Measurements from ENCODE around the gene LBR.

Gene LBR

DNA sequence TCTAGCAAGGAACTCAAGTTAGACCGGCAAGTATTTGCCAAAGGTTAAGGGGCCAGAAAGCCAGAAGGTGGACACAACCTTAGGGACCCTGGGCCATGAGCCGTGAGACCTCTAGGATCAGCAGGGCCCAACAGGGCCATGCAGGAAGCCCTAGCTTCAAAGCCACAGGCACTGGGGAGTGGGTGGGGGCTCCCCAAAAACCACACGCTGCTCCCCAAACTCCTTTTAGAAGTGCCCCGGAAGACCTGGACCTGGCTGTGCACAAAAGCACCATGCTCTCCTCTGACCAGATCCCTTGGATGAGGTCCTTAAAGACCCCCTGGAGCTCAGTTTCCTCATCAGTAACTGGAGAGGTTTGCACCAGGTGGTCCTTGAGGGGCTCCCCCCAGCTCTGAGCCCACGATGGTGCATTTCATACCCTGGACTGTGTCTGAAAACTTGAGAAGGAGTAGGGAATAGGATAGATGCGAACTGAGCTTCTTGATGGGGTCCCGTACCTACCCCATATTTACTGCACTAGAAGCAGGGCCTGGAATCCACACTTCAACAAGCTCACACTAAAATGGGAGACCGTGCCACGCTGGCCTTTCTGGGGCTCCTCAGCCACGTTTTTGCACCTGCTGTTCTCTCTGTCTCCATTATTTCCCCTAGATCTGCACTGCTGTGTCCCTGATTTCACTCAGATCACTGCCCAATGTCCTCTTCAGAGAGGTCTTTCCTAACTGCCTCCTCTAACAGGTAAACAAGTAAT lies 40.6 kb upstream of the LBR start (continued):
- TF ChIP-seq BACH2 (CRISPR knock-in tag; IDR thresholded peaks at IDR 0.05; ENCODE audit: borderline replicate concordance) (no peak), ESRRG (CRISPR knock-in tag; IDR thresholded peaks at IDR 0.05) (no peak), CSRNP3 (CRISPR knock-in tag; IDR thresholded peaks at IDR 0.05) (no peak), ZNF70 (CRISPR knock-in tag; IDR thresholded peaks at IDR 0.05) (no peak), ZNF565 (CRISPR knock-in tag; conservative IDR thresholded peaks at IDR 0.05; ENCODE audit: low read depth) (no peak), TOX (CRISPR knock-in tag; IDR thresholded peaks at IDR 0.05; ENCODE audit: borderline replicate concordance) (no peak), PPARA (CRISPR knock-in tag; IDR thresholded peaks at IDR 0.05; ENCODE audit: borderline replicate concordance) (no peak)

- no peak for ATAC-seq
- TF ChIP-seq RARB (CRISPR knock-in tag; IDR thresholded peaks at IDR 0.05), result no peak
- no peak for TF ChIP-seq CREB5 (CRISPR knock-in tag; IDR thresholded peaks at IDR 0.05; ENCODE audit: low read depth)
- no peak for TF ChIP-seq ZNF70 (CRISPR knock-in tag; IDR thresholded peaks at IDR 0.05)
- TF ChIP-seq CSRNP3 (CRISPR knock-in tag; IDR thresholded peaks at IDR 0.05), result no peak
- no peak for TF ChIP-seq PATZ1 (CRISPR knock-in tag; IDR thresholded peaks at IDR 0.05; ENCODE audit: borderline replicate concordance)
- no peak for TF ChIP-seq ZNF565 (CRISPR knock-in tag; conservative IDR thresholded peaks at IDR 0.05; ENCODE audit: low read depth)
Measured at GRCh38 chr1:225467193-225468020, 39.6 kb upstream of the LBR start.

DNA sequence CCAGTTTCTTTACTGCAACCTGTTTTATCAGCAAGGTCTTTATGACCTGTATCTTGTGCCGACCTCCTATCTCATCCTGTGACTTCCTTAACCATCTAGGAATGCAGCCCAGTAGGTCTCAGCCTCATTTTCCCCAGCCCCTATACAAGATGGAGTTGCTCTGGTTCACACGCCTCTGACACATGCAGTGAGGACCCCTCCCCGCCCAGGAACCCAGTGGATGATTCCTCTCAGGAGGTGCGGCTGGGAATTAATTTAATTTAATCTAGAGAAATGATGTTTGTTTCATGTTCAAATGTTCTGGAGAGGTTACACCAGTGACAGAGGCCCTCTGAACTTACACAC lies 39.0 kb upstream of the LBR start:
- no peak for ATAC-seq
- TF ChIP-seq PATZ1 (CRISPR knock-in tag; IDR thresholded peaks at IDR 0.05; ENCODE audit: borderline replicate concordance) (no peak), OSR1 (CRISPR knock-in tag; IDR thresholded peaks at IDR 0.05) (no peak), GLIS3 (CRISPR knock-in tag; IDR thresholded peaks at IDR 0.05) (no peak), ZFP3 (CRISPR knock-in tag; IDR thresholded peaks at IDR 0.05) (no peak), ISL1 (CRISPR knock-in tag; IDR thresholded peaks at IDR 0.05) (no peak), SNAI2 (CRISPR knock-in tag; IDR thresholded peaks at IDR 0.05) (no peak), RARB (CRISPR knock-in tag; IDR thresholded peaks at IDR 0.05) (no peak), ZNF8 (CRISPR knock-in tag; IDR thresholded peaks at IDR 0.05) (no peak)

GRCh38 chr1:225465793-225466517 lies 38.1 kb upstream of the LBR start:
- no peak for ATAC-seq
- TF ChIP-seq TOX (CRISPR knock-in tag; IDR thresholded peaks at IDR 0.05; ENCODE audit: borderline replicate concordance) (no peak), ZC3H10 (CRISPR knock-in tag; IDR thresholded peaks at IDR 0.05) (no peak), CREB5 (CRISPR knock-in tag; IDR thresholded peaks at IDR 0.05; ENCODE audit: low read depth) (no peak), ZNF565 (CRISPR knock-in tag; conservative IDR thresholded peaks at IDR 0.05; ENCODE audit: low read depth) (no peak)
- TF ChIP-seq, protein P1, sequence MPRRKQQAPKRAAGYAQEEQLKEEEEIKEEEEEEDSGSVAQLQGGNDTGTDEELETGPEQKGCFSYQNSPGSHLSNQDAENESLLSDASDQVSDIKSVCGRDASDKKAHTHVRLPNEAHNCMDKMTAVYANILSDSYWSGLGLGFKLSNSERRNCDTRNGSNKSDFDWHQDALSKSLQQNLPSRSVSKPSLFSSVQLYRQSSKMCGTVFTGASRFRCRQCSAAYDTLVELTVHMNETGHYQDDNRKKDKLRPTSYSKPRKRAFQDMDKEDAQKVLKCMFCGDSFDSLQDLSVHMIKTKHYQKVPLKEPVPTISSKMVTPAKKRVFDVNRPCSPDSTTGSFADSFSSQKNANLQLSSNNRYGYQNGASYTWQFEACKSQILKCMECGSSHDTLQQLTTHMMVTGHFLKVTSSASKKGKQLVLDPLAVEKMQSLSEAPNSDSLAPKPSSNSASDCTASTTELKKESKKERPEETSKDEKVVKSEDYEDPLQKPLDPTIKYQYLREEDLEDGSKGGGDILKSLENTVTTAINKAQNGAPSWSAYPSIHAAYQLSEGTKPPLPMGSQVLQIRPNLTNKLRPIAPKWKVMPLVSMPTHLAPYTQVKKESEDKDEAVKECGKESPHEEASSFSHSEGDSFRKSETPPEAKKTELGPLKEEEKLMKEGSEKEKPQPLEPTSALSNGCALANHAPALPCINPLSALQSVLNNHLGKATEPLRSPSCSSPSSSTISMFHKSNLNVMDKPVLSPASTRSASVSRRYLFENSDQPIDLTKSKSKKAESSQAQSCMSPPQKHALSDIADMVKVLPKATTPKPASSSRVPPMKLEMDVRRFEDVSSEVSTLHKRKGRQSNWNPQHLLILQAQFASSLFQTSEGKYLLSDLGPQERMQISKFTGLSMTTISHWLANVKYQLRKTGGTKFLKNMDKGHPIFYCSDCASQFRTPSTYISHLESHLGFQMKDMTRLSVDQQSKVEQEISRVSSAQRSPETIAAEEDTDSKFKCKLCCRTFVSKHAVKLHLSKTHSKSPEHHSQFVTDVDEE (CRISPR knock-in tag; IDR thresholded peaks at IDR 0.05), result no peak
